Suppressor macrophage treated with lipopolysaccharide for 1 hour (primary cell): Measurements from ENCODE around the gene GPR17.

ENCODE experiments used
- DNase-seq, 3 donors: peaks; one replicate each; pipeline ENCODE4 v3.0.0-alpha.2; 2020 to 2022

GPR17 gene

GRCh38 chr2:127656569-127657231 is 10.7 kb downstream of the GPR17 start:
- no peak for DNase-seq

DNA sequence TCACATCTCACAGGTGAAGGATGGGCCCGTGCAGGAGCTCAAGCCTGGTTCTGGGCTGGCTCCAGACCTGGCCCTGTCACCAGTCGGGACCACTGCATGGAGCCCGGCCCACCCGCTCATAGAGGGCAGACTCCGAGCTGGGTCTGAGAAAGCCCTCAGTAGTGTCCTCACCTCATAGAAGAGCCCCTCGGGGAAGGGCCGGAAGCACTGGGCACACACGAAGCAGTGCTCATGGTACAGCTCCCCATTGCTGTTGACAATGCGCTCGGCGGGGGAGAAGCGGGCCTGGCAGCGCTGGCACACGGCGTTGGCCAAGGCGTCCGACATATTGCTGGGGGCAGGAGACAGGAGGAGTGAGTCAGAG is 11.3 kb downstream of the GPR17 start:
- no peak for DNase-seq

DNA sequence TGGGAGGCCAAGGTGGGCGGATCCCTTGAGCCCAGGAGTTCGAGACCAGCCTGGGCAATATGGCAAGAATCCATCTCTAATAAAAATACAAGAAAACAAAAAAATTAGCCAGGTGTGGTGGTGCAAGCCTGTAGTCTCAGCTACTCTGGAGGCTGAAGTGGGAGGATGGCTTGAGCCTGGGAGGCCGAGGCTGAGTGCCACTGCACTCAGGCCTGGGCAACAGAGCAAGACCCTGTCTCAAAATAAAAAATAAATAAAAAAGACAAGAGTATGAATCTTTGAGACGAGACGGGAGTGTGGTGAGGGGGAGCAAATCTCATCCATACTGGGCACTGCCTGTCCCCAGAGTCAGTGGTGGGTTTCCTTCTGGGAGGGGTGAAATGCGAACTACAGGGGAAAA is 12.2 kb downstream of the GPR17 start:
- DNase-seq, result no peak

DNA sequence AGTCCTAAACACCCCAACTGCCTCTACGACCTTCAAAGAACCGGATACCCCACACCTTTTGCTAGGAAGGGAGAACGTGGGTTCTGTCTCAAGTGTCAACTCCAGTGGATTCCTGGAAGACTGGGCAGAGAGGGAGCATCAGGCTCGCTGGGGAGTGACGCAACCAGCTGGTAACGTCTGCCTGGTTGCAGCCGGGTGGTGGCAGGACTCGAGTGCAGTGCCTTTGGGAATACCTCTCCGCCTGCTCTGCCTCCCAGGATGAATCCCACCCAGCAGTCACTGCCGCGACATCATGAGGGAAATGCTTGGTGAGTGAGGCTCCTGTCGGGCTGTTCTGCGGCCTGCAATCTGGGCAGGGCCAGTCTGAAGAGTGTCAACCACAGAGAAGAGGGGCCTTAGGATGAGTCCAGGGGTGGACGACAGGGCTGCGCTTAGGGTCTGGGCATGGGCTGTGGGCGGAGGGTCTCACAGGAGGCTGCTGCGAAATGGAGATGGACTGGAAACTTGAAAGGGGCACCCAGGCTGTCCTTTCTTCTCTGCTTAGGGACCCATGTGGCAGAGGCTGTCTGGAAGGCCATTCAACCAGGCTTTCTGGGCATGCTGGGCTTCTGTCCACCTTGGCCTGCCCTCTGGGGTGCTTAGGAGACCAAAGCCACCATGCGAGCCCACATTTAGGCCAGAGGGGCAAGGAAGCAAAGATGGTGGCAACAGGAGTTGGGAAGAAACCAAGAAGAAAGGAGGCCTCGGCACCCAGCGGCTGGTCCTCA is 12.9 kb downstream of the GPR17 start:
- DNase-seq, result no peak

GRCh38 chr2:127659408-127660290 is 13.7 kb downstream of the GPR17 start:
- no peak for DNase-seq

DNA sequence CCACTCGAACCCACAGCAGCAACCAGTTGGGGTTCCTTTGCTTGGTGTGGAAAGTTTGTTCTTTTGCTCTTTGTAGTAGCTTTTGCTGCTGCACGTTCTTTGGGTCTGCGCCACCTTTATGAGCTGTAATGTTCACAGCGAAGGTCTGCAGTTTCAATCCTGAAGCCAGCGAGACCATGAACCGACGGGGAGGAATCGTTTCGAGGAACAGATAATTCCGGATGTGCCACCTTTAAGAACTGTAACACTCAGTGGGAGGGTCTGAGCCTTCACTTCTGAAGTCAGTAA is 14.3 kb downstream of the GPR17 start:
- DNase-seq, result no peak

GRCh38 chr2:127661072-127661649 is 15.2 kb downstream of the GPR17 start:
- no peak for DNase-seq

DNA sequence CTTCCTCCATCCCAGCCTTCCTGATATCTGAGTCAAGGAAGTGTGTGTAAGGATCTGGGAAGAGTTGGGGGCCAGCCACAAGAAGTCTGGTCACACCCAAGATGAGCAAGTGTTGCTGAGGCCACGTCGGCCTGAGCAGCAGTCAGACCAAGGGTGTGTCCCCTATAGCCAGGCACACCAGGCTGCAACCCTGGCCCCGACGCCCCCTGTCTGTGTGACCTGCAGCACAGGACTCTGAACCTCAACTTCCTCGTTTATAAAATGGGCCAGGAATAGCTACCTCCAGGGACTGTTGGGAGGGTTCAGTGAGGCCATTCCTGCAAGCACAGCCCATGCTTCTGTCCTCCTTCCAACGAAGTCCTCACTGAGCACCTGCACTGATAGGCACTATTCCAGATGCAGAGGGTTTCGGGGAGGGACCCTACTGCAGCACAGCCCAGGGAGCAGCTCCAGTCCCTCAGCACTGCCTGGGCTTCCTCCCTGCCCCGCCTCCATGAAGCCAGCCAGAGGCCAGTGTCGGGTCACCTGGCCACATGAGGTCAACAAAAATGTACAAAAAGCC is 16.1 kb downstream of the GPR17 start:
- no peak for DNase-seq

DNA sequence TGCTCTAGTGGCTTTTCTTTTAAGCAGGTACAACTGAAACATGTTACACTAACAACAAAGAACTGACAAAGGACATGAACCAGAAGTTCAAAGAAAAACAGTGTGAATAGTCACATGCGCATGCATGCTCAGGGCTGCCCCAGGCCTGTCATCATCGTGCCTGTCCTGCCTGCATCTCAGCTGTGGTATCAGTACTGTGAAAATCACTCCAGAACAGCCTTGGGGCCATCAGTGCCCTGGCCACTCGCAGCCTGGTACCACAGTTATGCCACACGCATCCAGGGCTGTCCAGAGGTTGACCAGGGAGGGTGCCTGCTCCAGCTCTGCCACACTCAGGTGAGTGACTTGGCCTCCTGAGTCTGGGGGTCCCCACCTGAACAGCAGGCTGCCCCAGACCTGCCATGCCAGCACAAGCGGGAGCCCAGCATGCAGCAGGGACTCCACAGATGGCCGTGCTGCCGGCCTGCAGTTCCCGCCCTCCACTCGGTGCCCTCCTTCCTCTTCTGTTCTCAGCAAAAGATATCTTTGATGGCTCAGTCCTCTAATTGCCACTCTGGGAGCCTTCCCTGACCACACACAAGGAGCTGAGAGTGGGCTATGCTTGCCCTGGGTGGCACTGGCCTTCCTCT is 17.1 kb downstream of the GPR17 start:
- DNase-seq, result no peak

GRCh38 chr2:127663566-127664064 is 17.7 kb downstream of the GPR17 start:
- DNase-seq, result no peak

DNA sequence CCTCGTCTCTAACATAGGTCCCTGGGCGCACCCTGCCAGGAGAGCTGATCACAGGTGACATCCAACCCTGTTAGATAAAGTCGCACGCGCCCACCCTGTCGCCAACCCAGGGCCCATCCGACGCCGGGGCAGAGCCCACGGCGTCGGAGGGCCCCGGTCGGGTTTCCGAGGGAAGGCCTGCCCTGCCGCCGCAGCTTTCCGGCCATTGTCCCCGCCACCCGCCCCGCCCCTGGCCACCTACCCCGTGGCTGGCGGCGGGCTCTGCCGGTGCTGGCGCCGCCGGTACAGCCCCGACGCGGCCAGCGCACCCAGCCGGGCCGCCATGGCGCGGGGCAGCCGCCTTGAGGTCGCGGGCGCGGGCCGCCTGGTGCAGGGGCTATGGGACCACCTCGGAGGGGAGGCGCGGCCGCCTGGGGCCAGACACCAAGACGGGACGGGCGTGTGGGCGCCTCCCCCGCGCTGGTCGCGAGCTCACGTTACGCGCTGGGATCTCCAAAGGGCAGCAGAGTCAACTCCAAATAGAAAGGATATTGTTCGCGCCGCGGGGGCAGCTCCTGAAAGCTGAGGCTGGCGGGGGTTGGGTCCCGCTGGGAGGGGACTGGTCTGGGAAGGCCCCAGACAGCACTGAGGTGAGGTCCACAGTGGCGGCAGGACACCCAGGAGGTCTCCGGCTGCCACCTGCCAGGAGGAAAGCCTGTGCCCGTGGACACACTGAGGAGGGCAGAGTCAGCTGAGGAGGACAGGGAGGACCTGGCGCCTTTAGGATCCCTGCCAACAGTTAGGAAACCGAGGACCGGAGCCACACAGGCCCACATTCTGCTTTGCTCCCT is 18.3 kb downstream of the GPR17 start:
- DNase-seq, result peak in 1 of 3 donors; percentile 28

GRCh38 chr2:127664895-127665225 is 18.9 kb downstream of the GPR17 start:
- DNase-seq, result no peak

- DNase-seq, result no peak
Measured at GRCh38 chr2:127665267-127665893, 19.4 kb downstream of the GPR17 start.

DNA sequence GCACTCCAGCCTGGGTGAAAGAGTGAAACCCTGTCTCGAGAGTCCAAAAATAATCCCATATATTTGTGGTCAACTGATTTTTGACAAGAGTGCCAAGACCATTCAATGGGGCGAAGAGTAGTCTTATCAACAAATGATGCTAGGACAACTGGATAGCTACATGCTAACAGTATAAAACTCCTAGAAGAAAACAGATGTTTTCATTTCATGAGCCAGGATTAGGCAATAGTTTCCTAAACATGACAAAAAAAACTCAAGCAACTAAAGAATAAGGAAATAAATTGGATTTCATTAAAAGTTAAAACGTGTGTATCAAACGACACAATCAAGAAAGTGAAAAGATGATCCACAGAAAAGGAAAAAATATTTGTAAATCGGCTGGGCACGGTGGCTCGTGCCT is 23.1 kb downstream of the GPR17 start:
- DNase-seq, result no peak

DNA sequence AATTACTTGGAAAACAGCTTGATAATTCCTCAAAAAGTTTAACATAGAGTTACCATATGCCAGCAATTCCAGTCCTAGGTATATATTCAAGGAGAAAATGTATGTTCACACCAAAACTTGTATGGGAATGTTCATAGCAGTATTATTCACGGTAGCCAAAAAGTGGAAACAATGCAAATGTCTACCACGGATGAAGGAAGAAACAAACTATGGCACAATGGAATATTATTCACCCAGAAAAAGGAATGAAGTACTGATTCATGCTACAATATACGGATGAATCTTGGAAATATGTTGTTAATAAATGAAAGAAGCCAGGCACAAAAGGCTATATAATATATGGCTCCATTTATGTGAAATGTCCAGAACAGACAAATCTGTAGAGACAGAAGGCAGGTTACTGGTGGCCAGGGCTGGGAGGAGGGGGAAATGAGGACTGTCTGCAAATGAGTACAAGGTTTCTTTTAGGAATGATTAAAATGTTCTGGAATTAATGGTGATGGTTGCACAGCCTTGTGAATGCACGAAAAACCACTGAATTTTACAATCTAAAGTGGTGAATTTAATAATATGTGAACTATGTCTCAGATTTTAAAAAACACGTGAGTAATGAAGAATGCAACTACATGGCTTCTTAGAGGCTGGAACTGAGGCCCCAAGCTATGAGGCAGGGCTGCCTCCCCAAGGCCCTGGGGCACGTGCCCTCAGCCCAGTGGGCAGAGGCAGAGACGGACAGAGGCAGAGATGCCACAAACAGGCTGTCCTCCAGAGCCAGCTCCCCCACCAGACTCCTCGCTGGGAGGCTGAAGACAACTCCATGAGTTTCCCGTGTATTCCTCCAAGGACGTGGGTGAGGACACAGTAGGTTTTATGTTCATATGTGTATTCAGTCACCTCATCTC is 24.4 kb downstream of the GPR17 start:
- no peak for DNase-seq

DNA sequence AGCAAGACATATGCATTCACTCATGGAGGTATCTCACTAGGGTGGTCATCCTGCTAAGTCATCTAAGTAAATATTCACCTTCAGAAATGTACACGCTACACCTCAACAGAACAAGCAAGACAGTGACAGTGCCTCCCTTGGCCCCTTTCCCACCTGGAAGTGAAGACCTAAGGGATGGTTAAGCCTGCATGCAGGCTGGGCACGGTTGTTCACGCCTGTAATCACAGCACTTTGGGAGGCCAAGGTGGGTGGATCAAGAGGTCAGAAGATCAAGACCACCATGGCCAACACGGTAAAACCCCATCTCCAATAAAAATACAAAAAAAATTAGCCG is 25.0 kb downstream of the GPR17 start:
- no peak for DNase-seq

DNA sequence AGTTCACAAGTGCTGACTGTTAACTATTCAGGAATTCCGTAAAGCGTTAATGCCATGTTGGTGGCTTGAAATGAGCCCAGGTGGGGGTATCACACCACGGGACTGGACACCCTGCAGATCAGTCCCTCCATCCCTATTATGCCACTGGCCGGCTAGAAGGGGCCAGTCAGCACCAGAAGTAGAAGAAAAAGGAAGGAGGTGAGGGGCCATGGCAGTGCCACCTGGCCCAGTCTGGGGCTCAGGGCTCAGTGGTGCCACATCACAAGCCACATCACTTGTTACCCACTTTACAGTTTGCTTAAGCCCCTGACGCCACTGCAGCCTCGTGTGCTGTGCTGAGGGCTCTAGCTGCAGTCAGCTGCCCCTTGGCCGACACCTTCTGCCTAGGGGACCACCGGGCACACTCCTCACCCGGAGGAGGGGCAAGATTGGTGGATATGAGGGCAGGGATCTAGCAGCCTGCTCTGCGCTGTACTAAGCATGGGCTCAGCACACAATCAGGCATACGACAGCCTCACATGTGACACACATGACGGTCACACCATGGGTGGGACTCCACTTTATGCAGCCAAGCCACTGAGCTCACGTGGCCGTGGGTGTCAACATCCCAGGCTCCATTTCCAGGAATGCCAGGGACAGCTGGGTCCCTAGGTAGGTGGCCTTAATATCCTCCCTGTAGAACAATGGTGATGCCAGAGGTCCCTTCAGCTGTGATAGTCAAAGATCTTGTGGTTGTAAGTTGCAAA is 25.8 kb downstream of the GPR17 start:
- DNase-seq, result peak in 1 of 3 donors; percentile 35

GRCh38 chr2:127672341-127673224 is 26.6 kb downstream of the GPR17 start:
- DNase-seq, result peak in 1 of 3 donors; percentile 63
